A673 (cell line): ENCODE results near the gene PPP1R12C.
A peak's percentile ranks its signal among the peaks of the same experiment; 100 is the strongest.

Experiments
- EZH2 ChIP-seq: fragments of 200-600 bp; sonication (generic); IDR thresholded peaks from 2 replicates; pipeline ENCODE4 v1.6.1; 2017; ENCODE audit warnings: borderline replicate concordance, low read depth, mild to moderate bottlenecking, mixed read lengths, antibody characterized with exemption, low read length; ENCODE audit not compliant: poor library complexity, severe bottlenecking
- TF ChIP-seq, protein P1 (sequence below): fragments of 300-800, 200-600 bp; sonication (generic); conservative IDR thresholded peaks from 2 replicates; pipeline ENCODE4 v1.5.1; 2017; ENCODE audit warnings: low read depth, mild to moderate bottlenecking, antibody characterized with exemption, low read length, moderate library complexity, mixed read lengths

DNA sequence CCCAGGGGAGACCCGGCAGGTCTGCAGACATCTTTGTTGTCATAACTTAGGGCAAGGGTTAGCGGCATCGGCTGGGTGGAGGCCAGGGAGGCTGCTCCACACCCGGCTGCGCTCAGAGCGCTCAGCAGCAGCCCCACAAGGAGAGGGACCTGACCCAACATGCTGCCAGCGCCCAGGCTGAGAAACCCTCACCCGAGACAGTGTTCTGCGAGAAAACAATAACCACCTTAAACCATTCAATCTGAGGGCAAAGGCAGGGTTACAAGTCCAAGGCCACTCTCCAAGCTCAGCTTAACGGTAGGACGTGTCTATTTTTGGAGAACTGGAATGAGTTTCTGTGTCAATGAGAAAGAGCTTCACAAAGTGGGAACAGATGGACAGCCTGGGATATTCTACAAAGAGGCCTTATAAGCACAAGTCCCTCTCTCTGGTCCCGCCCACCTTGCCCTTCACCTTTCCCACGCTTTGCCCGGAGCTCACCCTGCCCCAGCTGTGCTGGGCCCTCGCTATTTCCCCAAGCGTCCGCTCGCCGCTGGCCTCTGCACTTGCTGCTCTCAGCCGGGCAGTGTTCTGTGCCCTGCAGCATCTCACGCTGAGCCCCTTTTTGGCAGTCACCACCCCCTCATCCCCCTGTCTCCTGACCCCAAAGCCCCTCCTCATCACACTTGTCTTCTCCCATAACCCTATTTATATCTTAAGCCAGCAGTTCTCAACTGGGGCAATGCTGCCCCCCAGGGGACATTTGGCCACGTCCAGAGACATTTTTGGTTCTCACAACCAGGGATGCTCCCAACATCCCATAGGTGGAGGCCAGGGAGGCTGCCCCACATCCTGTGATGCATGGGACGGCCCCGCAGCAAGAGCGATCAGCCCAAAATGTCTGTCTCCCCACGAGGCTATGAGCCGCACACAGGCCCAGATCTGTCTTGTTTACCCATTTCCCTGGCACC lies 17.6 kb downstream of the PPP1R12C start:
- TF ChIP-seq, protein P1, sequence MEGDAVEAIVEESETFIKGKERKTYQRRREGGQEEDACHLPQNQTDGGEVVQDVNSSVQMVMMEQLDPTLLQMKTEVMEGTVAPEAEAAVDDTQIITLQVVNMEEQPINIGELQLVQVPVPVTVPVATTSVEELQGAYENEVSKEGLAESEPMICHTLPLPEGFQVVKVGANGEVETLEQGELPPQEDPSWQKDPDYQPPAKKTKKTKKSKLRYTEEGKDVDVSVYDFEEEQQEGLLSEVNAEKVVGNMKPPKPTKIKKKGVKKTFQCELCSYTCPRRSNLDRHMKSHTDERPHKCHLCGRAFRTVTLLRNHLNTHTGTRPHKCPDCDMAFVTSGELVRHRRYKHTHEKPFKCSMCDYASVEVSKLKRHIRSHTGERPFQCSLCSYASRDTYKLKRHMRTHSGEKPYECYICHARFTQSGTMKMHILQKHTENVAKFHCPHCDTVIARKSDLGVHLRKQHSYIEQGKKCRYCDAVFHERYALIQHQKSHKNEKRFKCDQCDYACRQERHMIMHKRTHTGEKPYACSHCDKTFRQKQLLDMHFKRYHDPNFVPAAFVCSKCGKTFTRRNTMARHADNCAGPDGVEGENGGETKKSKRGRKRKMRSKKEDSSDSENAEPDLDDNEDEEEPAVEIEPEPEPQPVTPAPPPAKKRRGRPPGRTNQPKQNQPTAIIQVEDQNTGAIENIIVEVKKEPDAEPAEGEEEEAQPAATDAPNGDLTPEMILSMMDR, result peak; percentile 32; the same call in 1 of the 2 replicates
- TF ChIP-seq EZH2, result no peak
